Neural cell (in vitro differentiated cells): ENCODE results near the gene MEIS3. TPM values are rescaled to one million over a fixed set of nuclear protein-coding genes. Genes with fewer than 3 reads are reported as not detected.

Experiments used
- H2AFZ ChIP-seq: fragments of 200-600, 300-800 bp; sonication (generic), shearing (Covaris generic); 2 replicates; pipeline ENCODE4 v1.6.0; 2014; ENCODE audit warnings: low read depth, mild to moderate bottlenecking, antibody characterized with exemption, low read length, moderate library complexity
- H3F3A ChIP-seq: fragments of 200-600 bp; shearing (Covaris generic); 2 replicates; pipeline ENCODE4 v1.6.1; 2016; ENCODE audit warnings: mild to moderate bottlenecking, moderate library complexity, mixed read lengths, antibody characterized with exemption, low read length; ENCODE audit not compliant: insufficient read depth, poor library complexity, severe bottlenecking
- H3K27ac ChIP-seq: fragments of 200-600, 300-800 bp; sonication (generic), shearing (Covaris generic); 2 replicates; pipeline ENCODE4 v1.5.1; 2014; ENCODE audit warnings: mild to moderate bottlenecking, low read length, moderate library complexity
- H3K27me3 ChIP-seq: fragments of 300-800, 200-600 bp; sonication (generic), shearing (Covaris generic); 2 replicates; pipeline ENCODE4 v1.6.0; 2014; ENCODE audit warnings: mild to moderate bottlenecking, low read depth, low read length, moderate library complexity; ENCODE audit not compliant: insufficient read depth
- H3K36me3 ChIP-seq: fragments of 300-800, 200-600 bp; sonication (generic), shearing (Covaris generic); 2 replicates; pipeline ENCODE4 v1.5.1; 2014; ENCODE audit warnings: mild to moderate bottlenecking, antibody characterized with exemption, low read length, moderate library complexity; ENCODE audit not compliant: insufficient read depth
- H3K4me2 ChIP-seq: fragments of 300-800, 200-600 bp; sonication (generic), shearing (Covaris generic); 2 replicates; pipeline ENCODE4 v1.6.0; 2014; ENCODE audit warnings: mild to moderate bottlenecking, low read length
- H3K4me3 ChIP-seq: fragments of 300-800, 200-600 bp; sonication (generic), shearing (Covaris generic); 2 replicates; pipeline ENCODE4 v1.5.1; 2014; ENCODE audit warnings: mild to moderate bottlenecking, low read length, moderate library complexity
- H3K79me2 ChIP-seq: fragments of 200-600 bp; shearing (Covaris generic); replicated peaks from 2 replicates; pipeline ENCODE4 v1.6.0; 2014; ENCODE audit warnings: mild to moderate bottlenecking, low read length, moderate library complexity; ENCODE audit not compliant: insufficient read depth
- H3K9ac ChIP-seq: fragments of 300-800, 200-600 bp; sonication (generic), shearing (Covaris generic); 2 replicates; pipeline ENCODE4 v1.6.1; 2016; ENCODE audit warnings: mild to moderate bottlenecking, low read length, mixed read lengths
- H3K9me2 ChIP-seq: fragments of 200-600 bp; shearing (Covaris generic); 2 replicates; pipeline ENCODE4 v1.6.1; 2016; ENCODE audit warnings: mild to moderate bottlenecking, low read length, mixed read lengths; ENCODE audit not compliant: insufficient read depth
- H3K9me3 ChIP-seq: fragments of 200-600, 300-800 bp; sonication (generic), shearing (Covaris generic); 2 replicates; pipeline ENCODE4 v1.6.1; 2016; ENCODE audit warnings: mild to moderate bottlenecking, mixed run types, low read length, moderate library complexity, mixed read lengths
- H4K20me1 ChIP-seq: fragments of 200-600 bp; shearing (Covaris generic); 2 replicates; pipeline ENCODE4 v1.6.1; 2016; ENCODE audit warnings: mild to moderate bottlenecking, mixed run types; ENCODE audit not compliant: insufficient read depth
- EP300 ChIP-seq: fragments of 450-650 bp; conservative IDR thresholded peaks from 2 replicates; pipeline ENCODE4 v1.6.1; 2014; ENCODE audit warnings: antibody characterized with exemption, mild to moderate bottlenecking, moderate library complexity; ENCODE audit not compliant: poor library complexity, severe bottlenecking
- EZH2 ChIP-seq: fragments of 200-600, 300-800 bp; shearing (Covaris generic), sonication (generic); IDR thresholded peaks from 2 replicates; pipeline ENCODE4 v1.6.1; 2014; ENCODE audit warnings: antibody characterized with exemption, low read length, borderline replicate concordance, mild to moderate bottlenecking; ENCODE audit not compliant: insufficient read depth, poor library complexity, severe bottlenecking
- MXI1 ChIP-seq: fragments of 450-650 bp; conservative IDR thresholded peaks from 2 replicates; pipeline ENCODE4 v1.6.1; 2014; ENCODE audit warnings: antibody characterized with exemption, mild to moderate bottlenecking; ENCODE audit not compliant: poor library complexity, severe bottlenecking
- POLR2AphosphoS5 ChIP-seq: IDR thresholded peaks from 2 replicates; pipeline ENCODE4 v1.6.1; 2012
- RAD21 ChIP-seq: fragments of 450-650 bp; conservative IDR thresholded peaks from 2 replicates; pipeline ENCODE4 v1.6.1; 2014; ENCODE audit warnings: antibody characterized with exemption, mild to moderate bottlenecking, moderate library complexity
- SMC3 ChIP-seq: fragments of 450-650 bp; conservative IDR thresholded peaks from 2 replicates; pipeline ENCODE4 v1.6.1; 2014; ENCODE audit warnings: antibody characterized with exemption, mild to moderate bottlenecking, moderate library complexity; ENCODE audit not compliant: poor library complexity
- TAF1 ChIP-seq: IDR thresholded peaks from 2 replicates; pipeline ENCODE4 v1.6.1; 2012; ENCODE audit warnings: low read depth
- polyA plus RNA-seq: library from polyadenylated mRNA; depleted of rRNA; stranded (reverse); fragments of >200 nt; gene quantifications from 2 replicates; pipeline ENCODE4 v1.2.3, GENCODE V29; 2014
- TF ChIP-seq, protein P1 (sequence below): IDR thresholded peaks from 2 replicates; pipeline ENCODE4 v1.6.1; 2012; ENCODE audit warnings: borderline replicate concordance
- TF ChIP-seq, protein P2 (sequence below): fragments of 450-650 bp; IDR thresholded peaks from 2 replicates; pipeline ENCODE4 v1.5.1; 2014; ENCODE audit warnings: antibody characterized with exemption, mild to moderate bottlenecking, moderate library complexity; ENCODE audit not compliant: poor library complexity, severe bottlenecking

Gene MEIS3
- polyA plus RNA-seq, 1 donor from 2014 or later, result 379 TPM

DNA sequence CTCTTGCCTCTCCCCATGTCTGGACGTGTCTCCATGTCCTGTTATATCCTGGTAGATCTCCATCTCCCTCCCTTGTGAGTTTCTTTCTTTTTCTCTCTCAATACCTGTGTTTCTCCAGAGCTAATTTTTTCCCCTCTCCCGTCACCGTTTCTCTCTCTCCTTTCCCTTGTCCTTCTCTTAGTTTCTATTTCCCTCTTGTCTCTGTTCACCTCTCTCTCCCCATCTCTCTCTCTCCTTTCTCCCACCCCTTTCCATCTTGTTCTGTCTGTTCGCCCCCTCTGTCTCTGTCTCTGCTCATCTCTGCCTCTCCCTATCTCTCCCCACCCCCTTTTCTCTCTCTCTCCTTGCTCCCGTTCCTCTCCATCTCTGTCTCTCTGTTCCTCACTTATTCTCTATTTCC is 39.3 kb upstream of the MEIS3 start:
- H3K79me2 ChIP-seq, result no peaks in the 10 kb centered on the region
- H3F3A ChIP-seq, result no peaks in the 10 kb centered on the region
- TF ChIP-seq, protein P1, sequence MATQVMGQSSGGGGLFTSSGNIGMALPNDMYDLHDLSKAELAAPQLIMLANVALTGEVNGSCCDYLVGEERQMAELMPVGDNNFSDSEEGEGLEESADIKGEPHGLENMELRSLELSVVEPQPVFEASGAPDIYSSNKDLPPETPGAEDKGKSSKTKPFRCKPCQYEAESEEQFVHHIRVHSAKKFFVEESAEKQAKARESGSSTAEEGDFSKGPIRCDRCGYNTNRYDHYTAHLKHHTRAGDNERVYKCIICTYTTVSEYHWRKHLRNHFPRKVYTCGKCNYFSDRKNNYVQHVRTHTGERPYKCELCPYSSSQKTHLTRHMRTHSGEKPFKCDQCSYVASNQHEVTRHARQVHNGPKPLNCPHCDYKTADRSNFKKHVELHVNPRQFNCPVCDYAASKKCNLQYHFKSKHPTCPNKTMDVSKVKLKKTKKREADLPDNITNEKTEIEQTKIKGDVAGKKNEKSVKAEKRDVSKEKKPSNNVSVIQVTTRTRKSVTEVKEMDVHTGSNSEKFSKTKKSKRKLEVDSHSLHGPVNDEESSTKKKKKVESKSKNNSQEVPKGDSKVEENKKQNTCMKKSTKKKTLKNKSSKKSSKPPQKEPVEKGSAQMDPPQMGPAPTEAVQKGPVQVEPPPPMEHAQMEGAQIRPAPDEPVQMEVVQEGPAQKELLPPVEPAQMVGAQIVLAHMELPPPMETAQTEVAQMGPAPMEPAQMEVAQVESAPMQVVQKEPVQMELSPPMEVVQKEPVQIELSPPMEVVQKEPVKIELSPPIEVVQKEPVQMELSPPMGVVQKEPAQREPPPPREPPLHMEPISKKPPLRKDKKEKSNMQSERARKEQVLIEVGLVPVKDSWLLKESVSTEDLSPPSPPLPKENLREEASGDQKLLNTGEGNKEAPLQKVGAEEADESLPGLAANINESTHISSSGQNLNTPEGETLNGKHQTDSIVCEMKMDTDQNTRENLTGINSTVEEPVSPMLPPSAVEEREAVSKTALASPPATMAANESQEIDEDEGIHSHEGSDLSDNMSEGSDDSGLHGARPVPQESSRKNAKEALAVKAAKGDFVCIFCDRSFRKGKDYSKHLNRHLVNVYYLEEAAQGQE, result no peak
- TF ChIP-seq SMC3 (no peak), EP300 (no peak), POLR2AphosphoS5 (no peak), RAD21 (no peak), MXI1 (no peak)
- peaks cover 4% of the 10 kb centered on the region for H3K27me3 ChIP-seq
- no peak overlapping the region for H3K9ac ChIP-seq
- H3K27ac ChIP-seq, result no peak overlapping the region
- no peaks in the 10 kb centered on the region for H3K9me2 ChIP-seq
- H3K4me3 ChIP-seq, result no peak overlapping the region
- H3K9me3 ChIP-seq, result peaks cover 10% of the 10 kb centered on the region
- H2AFZ ChIP-seq, result no peak overlapping the region
- H4K20me1 ChIP-seq, result no peaks in the 10 kb centered on the region
- H3K36me3 ChIP-seq, result peaks cover 8% of the 10 kb centered on the region
- no peak overlapping the region for H3K4me2 ChIP-seq

DNA sequence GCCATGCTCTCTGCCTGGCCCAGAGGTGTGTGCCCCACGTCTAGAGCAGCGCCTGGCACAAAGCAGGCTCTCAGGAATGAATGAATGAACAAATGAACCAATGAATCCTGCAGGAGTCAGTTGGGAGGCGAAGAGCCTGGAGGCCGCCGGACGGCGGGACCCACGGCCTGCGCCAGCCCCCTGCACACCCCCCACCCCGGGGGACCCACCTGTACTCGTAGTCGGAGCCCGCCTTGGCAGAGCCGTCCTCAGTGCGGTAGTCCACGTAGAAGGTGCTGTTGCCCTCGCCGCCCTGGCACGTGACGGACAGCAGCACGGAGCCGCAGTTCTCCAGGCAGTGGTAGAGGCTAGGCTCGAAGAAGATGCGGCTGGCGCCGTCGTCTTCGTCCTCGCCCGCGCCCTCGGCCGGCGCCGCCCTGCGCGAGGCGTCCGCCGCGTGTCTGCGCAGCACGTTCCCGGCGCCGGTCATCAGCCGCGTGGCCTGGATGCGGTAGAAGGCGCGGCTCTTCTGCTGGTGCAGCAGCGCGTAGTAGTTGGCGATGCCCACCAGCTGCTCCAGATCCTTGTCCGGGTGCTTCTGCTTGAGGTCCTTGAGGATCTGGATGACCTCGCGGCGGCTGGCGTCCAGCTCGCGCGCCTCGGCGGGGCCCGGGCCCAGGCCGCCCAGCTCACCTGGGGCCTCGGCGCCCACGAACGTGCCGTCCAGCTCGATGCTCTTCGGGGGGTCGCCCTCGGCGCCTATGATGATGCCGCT is 37.6 kb upstream of the MEIS3 start:
- Histone ChIP-seq H3K79me2 (no peaks in the 10 kb centered on the region), H3K4me3 (no peak overlapping the region), H3K9me2 (no peaks in the 10 kb centered on the region), H3K9ac (no peak overlapping the region), H3K27ac (no peak overlapping the region), H3K27me3 (peaks cover 4% of the 10 kb centered on the region), H2AFZ (no peak overlapping the region), H3K9me3 (peaks cover 10% of the 10 kb centered on the region), H3F3A (no peaks in the 10 kb centered on the region), H4K20me1 (no peaks in the 10 kb centered on the region), H3K36me3 (peaks cover 8% of the 10 kb centered on the region), H3K4me2 (no peak overlapping the region)
- TF ChIP-seq, protein P2, sequence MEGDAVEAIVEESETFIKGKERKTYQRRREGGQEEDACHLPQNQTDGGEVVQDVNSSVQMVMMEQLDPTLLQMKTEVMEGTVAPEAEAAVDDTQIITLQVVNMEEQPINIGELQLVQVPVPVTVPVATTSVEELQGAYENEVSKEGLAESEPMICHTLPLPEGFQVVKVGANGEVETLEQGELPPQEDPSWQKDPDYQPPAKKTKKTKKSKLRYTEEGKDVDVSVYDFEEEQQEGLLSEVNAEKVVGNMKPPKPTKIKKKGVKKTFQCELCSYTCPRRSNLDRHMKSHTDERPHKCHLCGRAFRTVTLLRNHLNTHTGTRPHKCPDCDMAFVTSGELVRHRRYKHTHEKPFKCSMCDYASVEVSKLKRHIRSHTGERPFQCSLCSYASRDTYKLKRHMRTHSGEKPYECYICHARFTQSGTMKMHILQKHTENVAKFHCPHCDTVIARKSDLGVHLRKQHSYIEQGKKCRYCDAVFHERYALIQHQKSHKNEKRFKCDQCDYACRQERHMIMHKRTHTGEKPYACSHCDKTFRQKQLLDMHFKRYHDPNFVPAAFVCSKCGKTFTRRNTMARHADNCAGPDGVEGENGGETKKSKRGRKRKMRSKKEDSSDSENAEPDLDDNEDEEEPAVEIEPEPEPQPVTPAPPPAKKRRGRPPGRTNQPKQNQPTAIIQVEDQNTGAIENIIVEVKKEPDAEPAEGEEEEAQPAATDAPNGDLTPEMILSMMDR, result no peak
- TF ChIP-seq TAF1, result no peak
- no peak for TF ChIP-seq POLR2AphosphoS5
- TF ChIP-seq EP300, result no peak
- TF ChIP-seq EZH2, result no peak
- TF ChIP-seq SMC3, result no peak
- no peak for TF ChIP-seq MXI1
- no peak for TF ChIP-seq RAD21
- TF ChIP-seq, protein P1, result no peak
